Prostate gland (tissue), 2 donors: ENCODE results near the gene BTLA.

Experiments used
- CTCF ChIP-seq, 4 experiments: fragments of 200-600 bp in 2 of 4; fragments of 450-650 bp in 2 of 4; sonication (generic) in 2 of 4; IDR thresholded peaks; 1 replicate in 3 of 4; 2 replicates in 1 of 4; pipeline ENCODE4 v1.5.1; 2016 to 2019; ENCODE audit warnings: antibody characterized with exemption in 4 of 4, mild to moderate bottlenecking in 2 of 4, moderate library complexity in 2 of 4
- POLR2A ChIP-seq: fragments of 450-650 bp; IDR thresholded peaks from one replicate; pipeline ENCODE4 v1.6.1; 2016; ENCODE audit warnings: antibody characterized with exemption, mild to moderate bottlenecking
- POLR2AphosphoS5 ChIP-seq: sonication (generic); formaldehyde crosslinking; IDR thresholded peaks from one replicate; pipeline ENCODE4 v1.6.1; 2017; ENCODE audit warnings: antibody characterized with exemption

- TF ChIP-seq POLR2A (no peak), CTCF (IDR thresholded peaks at IDR 0.05) (no peak), POLR2AphosphoS5 (no peak)
These were observed 12.3 kb downstream of the BTLA start for GRCh38 chr3:112486811-112487505.
